Nephron progenitor cell (in vitro differentiated cells): ENCODE data around the gene C5orf34.
"Not testable (repeated sequence)": the region's sequence is repeated elsewhere in the genome, so short reads cannot be mapped to it uniquely, and the experiment has no call there.

Experiments
- DNase-seq: peaks from one replicate; pipeline ENCODE4 v3.0.0; 2021
- H3K27ac Mint-ChIP-seq: 2 replicates; pipeline ENCODE4 v1.8.0; 2021; ENCODE audit warnings: mild to moderate bottlenecking, moderate library complexity, mixed read lengths
- H3K27me3 Mint-ChIP-seq: 2 replicates; pipeline ENCODE4 v1.8.0; 2021; ENCODE audit warnings: mild to moderate bottlenecking, low read depth, mixed read lengths; ENCODE audit not compliant: poor library complexity
- H3K36me3 Mint-ChIP-seq: 2 replicates; pipeline ENCODE4 v1.8.0; 2021; ENCODE audit warnings: low read depth, mixed read lengths
- H3K4me1 Mint-ChIP-seq: 2 replicates; pipeline ENCODE4 v1.8.0; 2021; ENCODE audit warnings: mixed read lengths
- H3K4me3 Mint-ChIP-seq: 2 replicates; pipeline ENCODE4 v1.8.0; 2021; ENCODE audit warnings: mild to moderate bottlenecking, moderate library complexity, mixed read lengths
- H3K9me3 Mint-ChIP-seq: 2 replicates; pipeline ENCODE4 v1.8.0; 2021; ENCODE audit warnings: mild to moderate bottlenecking, moderate library complexity, mixed read lengths
- TF ChIP-seq, protein P1 (sequence below): fragments of 200-600 bp; sonication (generic); IDR thresholded peaks from 2 replicates; pipeline ENCODE4 v1.5.0; 2021; ENCODE audit warnings: antibody characterized with exemption

C5orf34 gene

DNA sequence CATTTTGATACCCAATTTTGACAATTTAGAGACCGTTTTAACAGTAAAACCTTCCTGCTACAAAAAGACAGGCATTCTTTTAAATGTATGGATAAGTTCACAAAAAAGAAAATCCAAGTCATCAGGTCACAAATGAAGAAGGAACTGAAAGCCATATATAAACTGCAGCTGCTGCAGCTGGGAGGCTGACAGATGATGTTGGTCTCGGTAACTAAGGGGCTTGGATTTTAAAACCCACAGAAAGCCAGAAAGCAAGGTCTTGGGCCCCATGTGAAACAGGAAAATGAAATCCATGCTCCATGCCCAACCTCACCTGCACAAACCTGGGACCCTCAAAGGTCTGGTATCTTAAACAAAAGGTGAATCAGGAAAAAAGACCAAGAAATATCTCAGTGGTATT lies 15.7 kb upstream of the C5orf34 start:
- H3K9me3 Mint-ChIP-seq = no peaks in the 10 kb centered on the region
- peak overlapping the region; percentile 25 for H3K27ac Mint-ChIP-seq

DNA sequence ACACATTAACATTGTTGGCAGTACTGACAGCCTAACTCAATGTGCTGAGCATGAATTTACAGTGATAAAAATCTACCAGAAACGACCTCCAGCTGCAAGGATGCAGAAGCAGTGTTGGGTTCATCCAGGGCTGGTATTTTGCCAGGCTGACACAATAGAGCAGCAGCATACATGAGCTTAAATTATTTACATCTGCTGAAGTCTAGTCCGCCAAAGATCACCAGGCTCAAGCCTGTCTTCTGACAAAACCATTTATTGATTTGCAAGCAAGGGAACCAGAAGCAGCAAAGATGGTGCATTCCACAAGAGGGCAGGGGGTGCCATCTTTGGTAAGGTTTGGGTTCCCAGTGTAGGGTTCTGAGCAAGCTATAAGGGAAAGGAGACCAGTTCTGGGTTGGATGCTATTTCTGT lies 8.7 kb upstream of the C5orf34 start:
- Mint-ChIP-seq H3K27ac (peak overlapping the region; percentile 34), H3K4me3 (no peak overlapping the region), H3K4me1 (peaks cover 5% of the 10 kb centered on the region), H3K27me3 (no peaks in the 10 kb centered on the region), H3K36me3 (peaks cover 64% of the 10 kb centered on the region), H3K9me3 (peaks cover 15% of the 10 kb centered on the region)
- TF ChIP-seq, protein P1, sequence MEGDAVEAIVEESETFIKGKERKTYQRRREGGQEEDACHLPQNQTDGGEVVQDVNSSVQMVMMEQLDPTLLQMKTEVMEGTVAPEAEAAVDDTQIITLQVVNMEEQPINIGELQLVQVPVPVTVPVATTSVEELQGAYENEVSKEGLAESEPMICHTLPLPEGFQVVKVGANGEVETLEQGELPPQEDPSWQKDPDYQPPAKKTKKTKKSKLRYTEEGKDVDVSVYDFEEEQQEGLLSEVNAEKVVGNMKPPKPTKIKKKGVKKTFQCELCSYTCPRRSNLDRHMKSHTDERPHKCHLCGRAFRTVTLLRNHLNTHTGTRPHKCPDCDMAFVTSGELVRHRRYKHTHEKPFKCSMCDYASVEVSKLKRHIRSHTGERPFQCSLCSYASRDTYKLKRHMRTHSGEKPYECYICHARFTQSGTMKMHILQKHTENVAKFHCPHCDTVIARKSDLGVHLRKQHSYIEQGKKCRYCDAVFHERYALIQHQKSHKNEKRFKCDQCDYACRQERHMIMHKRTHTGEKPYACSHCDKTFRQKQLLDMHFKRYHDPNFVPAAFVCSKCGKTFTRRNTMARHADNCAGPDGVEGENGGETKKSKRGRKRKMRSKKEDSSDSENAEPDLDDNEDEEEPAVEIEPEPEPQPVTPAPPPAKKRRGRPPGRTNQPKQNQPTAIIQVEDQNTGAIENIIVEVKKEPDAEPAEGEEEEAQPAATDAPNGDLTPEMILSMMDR = no peak
- DNase-seq = no peak

More for the DNA sequence above, 15.7 kb upstream of the C5orf34 start:
- no peak overlapping the region for H3K4me3 Mint-ChIP-seq
- TF ChIP-seq, protein P1 = no peak
- no peaks in the 10 kb centered on the region for H3K27me3 Mint-ChIP-seq
- H3K36me3 Mint-ChIP-seq = peaks cover 84% of the 10 kb centered on the region
- DNase-seq = no peak
- no peaks in the 10 kb centered on the region for H3K4me1 Mint-ChIP-seq

DNA sequence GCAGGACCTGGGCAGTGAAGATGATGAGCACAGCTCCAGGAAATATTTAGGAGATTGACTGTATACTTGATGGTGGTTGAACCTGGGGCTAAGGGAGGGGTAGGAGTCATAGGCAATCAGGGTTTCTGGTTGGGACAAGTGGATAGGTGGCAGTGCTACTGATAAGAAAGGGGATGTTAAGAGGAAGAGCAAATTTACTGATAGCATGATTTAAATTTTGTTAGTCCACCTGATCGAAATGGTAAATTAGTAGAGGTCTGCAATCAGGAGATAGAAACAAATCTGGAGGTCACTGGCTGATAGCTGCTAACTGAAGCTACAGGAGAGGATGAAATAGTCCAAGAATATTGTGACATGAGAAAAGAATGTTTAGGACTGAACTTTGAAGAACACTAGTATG lies 5.7 kb upstream of the C5orf34 start:
- Mint-ChIP-seq H3K36me3 (peaks cover 44% of the 10 kb centered on the region), H3K4me1 (peaks cover 12% of the 10 kb centered on the region), H3K9me3 (peaks cover 15% of the 10 kb centered on the region), H3K4me3 (no peak overlapping the region), H3K27me3 (peaks cover 2% of the 10 kb centered on the region), H3K27ac (no peak overlapping the region)
- DNase-seq = no peak
- TF ChIP-seq, protein P1 = no peak

DNA sequence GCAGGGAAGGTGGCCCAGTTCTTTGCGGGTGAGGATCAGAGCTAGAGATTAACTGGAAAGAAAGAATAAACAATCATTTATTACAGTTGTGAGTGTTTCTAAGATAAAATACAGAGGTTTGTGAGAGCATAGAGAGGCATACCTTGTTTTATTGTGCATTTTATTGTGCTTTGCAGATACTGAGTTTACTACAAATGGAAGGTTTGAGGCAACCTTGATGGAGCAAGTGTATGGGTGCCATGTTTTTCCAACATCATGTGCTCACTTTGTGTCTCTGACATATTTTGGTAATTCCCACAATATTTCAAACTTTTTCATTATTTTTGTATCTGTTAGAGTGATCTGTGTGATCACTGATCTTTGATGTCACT lies 715 bp upstream of the C5orf34 start:
- peaks cover 2% of the 10 kb centered on the region for H3K27me3 Mint-ChIP-seq
- H3K36me3 Mint-ChIP-seq = peaks cover 29% of the 10 kb centered on the region
- no peak overlapping the region for H3K27ac Mint-ChIP-seq
- H3K9me3 Mint-ChIP-seq = peaks cover 26% of the 10 kb centered on the region
- TF ChIP-seq, protein P1 = no peak
- H3K4me3 Mint-ChIP-seq = peak overlapping the region; percentile 93
- H3K4me1 Mint-ChIP-seq = peaks cover 38% of the 10 kb centered on the region
- DNase-seq = no peak

DNA sequence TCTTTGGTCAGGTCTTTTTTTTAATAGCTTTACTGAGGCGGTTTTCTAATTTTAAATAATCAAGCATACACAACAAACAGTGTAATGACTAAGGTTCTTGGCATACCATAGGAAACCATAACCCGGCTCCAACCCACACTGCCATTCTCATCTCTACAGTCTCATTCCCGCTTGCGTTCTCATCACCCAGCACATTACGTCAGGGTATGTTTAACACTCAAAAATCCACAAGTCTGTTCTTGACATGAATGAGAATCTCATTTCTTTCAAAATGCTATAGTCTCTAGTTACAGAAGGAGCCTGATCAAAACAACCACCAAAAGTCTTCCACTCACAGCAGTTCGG lies 505 bp downstream of the C5orf34 start:
- Mint-ChIP-seq H3K36me3 (peaks cover 32% of the 10 kb centered on the region), H3K27me3 (peaks cover 2% of the 10 kb centered on the region), H3K9me3 (peaks cover 30% of the 10 kb centered on the region), H3K4me1 (peaks cover 36% of the 10 kb centered on the region), H3K4me3 (peak overlapping the region; percentile 93), H3K27ac (peak overlapping the region; percentile 99)
- no peak for DNase-seq
- TF ChIP-seq, protein P1 = no peak

DNA sequence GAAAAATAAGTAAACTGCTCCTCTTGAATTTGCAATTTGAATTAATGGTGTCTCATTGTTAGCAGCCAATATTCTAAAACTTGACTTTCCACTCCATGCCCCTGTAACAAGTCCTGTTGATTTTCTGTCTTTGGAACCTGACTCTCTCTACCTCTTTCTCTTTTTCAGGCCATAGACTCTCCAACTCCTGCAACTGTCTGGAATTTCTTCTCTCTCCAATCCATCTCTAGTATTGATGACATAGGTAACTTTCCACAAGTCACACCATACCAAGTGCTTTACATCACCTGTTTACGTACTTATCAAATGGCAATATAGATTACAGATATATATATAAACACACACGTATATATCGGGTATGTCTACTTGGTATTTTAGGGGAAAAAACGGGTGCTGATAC lies 923 bp downstream of the C5orf34 start:
- TF ChIP-seq, protein P1 = no peak
- H3K4me3 Mint-ChIP-seq = peak overlapping the region; percentile 93
- H3K9me3 Mint-ChIP-seq = peaks cover 30% of the 10 kb centered on the region
- H3K27me3 Mint-ChIP-seq = peaks cover 2% of the 10 kb centered on the region
- peak overlapping the region; percentile 99 for H3K27ac Mint-ChIP-seq
- no peak for DNase-seq
- H3K36me3 Mint-ChIP-seq = peaks cover 36% of the 10 kb centered on the region
- peaks cover 33% of the 10 kb centered on the region for H3K4me1 Mint-ChIP-seq

DNA sequence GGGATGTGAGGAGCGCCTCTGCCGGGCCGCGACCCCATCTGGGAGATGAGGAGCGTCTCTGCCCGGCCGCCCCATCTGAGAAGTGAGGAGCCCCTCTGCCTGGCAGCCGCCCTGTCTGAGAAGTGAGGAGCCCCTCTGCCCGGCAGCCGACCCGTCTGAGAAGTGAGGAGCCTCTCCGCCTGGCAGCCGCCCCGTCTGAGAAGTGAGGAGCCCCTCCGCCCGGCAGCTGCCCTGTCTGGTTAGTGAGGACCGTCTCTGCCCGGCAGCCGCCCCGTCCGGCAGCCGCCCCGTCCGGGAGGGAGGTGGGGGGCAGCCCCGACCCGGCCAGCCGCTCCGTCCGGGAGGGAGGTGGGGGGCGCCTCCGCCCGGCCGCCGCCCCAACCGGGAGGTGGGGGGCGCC lies 3.9 kb downstream of the C5orf34 start:
- DNase-seq, H3K27me3 Mint-ChIP-seq, H3K4me3 Mint-ChIP-seq, H3K27ac Mint-ChIP-seq: not testable (repeated sequence)
- Mint-ChIP-seq H3K4me1 (peaks cover 28% of the 10 kb centered on the region), H3K9me3 (peaks cover 30% of the 10 kb centered on the region), H3K36me3 (peaks cover 52% of the 10 kb centered on the region)
